HG03378 (cell line): ENCODE data around the gene HIF3A.

ENCODE experiments used
- ATAC-seq: cut with Tn5 transposase; IDR thresholded peaks from one replicate; pipeline ENCODE4 v1.9.1; 2021; ENCODE audit warnings: mild to moderate bottlenecking, moderate library complexity; ENCODE audit not compliant: unreplicated experiment

Gene HIF3A

GRCh38 chr19:46326608-46327007 is 29.8 kb downstream of the HIF3A start:
- no peak for ATAC-seq

- ATAC-seq: no peak
Measured at GRCh38 chr19:46328079-46328478, 31.2 kb downstream of the HIF3A start.

- no peak for ATAC-seq
Measured at GRCh38 chr19:46330319-46330918, 33.6 kb downstream of the HIF3A start.

- no peak for ATAC-seq
Measured at GRCh38 chr19:46337487-46337886, 40.6 kb downstream of the HIF3A start.

GRCh38 chr19:46339446-46339845 is 42.6 kb downstream of the HIF3A start:
- no peak for ATAC-seq

- ATAC-seq: no peak
Measured at GRCh38 chr19:46340051-46340659, 43.3 kb downstream of the HIF3A start.

- no peak for ATAC-seq
Measured at GRCh38 chr19:46341937-46342336, 45.1 kb downstream of the HIF3A start.

GRCh38 chr19:46344363-46344762 is 47.5 kb downstream of the HIF3A start:
- ATAC-seq: no peak

GRCh38 chr19:46345157-46345556 is 48.3 kb downstream of the HIF3A start:
- no peak for ATAC-seq

GRCh38 chr19:46346821-46347571 is 50.2 kb downstream of the HIF3A start, which contains the start of gene PPP5C:
PPP5C (plus strand) TSS chr19:46347087; CDS start chr19:46347097, 10 bp downstream.
- peak; percentile 60 for ATAC-seq

- ATAC-seq: no peak
Measured at GRCh38 chr19:46347572-46347883, 50.7 kb downstream of the HIF3A start.

GRCh38 chr19:46347985-46348384 is 51.1 kb downstream of the HIF3A start:
- no peak for ATAC-seq

- no peak for ATAC-seq
Measured at GRCh38 chr19:46349311-46349993, 52.6 kb downstream of the HIF3A start.

GRCh38 chr19:46350029-46350757 is 53.4 kb downstream of the HIF3A start:
- no peak for ATAC-seq

GRCh38 chr19:46350758-46351159 is 53.9 kb downstream of the HIF3A start:
- ATAC-seq: no peak

- no peak for ATAC-seq
Measured at GRCh38 chr19:46351241-46352041, 54.6 kb downstream of the HIF3A start.

GRCh38 chr19:46353730-46354528 is 57.1 kb downstream of the HIF3A start:
- no peak for ATAC-seq

GRCh38 chr19:46355234-46356148 is 58.6 kb downstream of the HIF3A start:
- ATAC-seq: no peak
